ENCODE data around the gene RPL37. TPM values are rescaled to one million over a fixed set of nuclear protein-coding genes. Genes with fewer than 3 reads are reported as not detected.

The RPL37 gene
- total and polyA plus RNA-seq, 8 donors, result 544 to 1,157 (median 813) TPM

GRCh38 chr5:40784027-40784653, 50.9 kb downstream of the RPL37 start:
- intact Hi-C loops (cut with DNase I), result no loop called here
- no peaks in the 10 kb centered on the region for H3K27me3 ChIP-seq
- peak overlapping the region in 1 of 4 donors; percentile 11 for H3K27ac ChIP-seq
- H3K9me3 ChIP-seq, result no peaks in the 10 kb centered on the region
- TF ChIP-seq, protein P1, sequence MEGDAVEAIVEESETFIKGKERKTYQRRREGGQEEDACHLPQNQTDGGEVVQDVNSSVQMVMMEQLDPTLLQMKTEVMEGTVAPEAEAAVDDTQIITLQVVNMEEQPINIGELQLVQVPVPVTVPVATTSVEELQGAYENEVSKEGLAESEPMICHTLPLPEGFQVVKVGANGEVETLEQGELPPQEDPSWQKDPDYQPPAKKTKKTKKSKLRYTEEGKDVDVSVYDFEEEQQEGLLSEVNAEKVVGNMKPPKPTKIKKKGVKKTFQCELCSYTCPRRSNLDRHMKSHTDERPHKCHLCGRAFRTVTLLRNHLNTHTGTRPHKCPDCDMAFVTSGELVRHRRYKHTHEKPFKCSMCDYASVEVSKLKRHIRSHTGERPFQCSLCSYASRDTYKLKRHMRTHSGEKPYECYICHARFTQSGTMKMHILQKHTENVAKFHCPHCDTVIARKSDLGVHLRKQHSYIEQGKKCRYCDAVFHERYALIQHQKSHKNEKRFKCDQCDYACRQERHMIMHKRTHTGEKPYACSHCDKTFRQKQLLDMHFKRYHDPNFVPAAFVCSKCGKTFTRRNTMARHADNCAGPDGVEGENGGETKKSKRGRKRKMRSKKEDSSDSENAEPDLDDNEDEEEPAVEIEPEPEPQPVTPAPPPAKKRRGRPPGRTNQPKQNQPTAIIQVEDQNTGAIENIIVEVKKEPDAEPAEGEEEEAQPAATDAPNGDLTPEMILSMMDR (IDR thresholded peaks at IDR 0.05), result no peak
- DNase-seq, result no peak
- FAIRE-seq, result peak; percentile 87
- H3K36me3 ChIP-seq, result no peaks in the 10 kb centered on the region
- ATAC-seq, result peak; percentile 70 to 91 (median 87)
- 38% methylated on average over 1 of the region's 1 CpG for WGBS, 2 donors
- peaks cover 7 to 37% (median 20%) of the 10 kb centered on the region in 3 donors for H3K4me1 ChIP-seq
- H3K4me3 ChIP-seq, result no peak overlapping the region

DNA sequence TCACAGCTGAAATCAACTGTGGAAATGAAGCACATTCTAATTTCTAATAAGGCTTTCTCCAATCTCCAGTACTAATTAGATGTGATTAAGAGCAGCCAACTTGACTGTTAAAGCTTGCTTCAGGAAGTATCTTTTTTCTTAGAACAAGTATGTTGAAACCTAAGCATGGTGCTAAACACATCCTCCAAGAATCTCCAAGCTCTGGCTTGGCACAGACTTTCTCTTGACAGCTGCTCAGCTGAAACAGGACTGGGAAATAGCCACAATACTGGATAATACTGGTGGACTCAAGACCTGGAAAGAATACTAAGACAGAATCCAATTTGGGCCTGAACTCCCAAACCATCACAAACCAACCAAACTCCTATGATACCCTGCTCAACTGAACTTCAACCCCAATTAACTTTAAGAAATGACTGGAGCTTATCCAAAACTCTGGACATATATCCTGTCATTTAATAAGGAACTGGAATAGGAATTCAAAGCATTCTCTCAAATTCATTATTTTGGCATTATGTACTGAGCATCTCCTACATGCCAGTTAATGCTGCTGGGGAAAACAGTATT, 53.1 kb downstream of the RPL37 start:
- Histone ChIP-seq H3K9me3 (no peaks in the 10 kb centered on the region), H3K4me3 (no peak overlapping the region), H3K27me3 (no peaks in the 10 kb centered on the region), H3K36me3 (no peaks in the 10 kb centered on the region), H3K27ac (no peak overlapping the region), H3K4me1 (peaks cover 6 to 31% (median 20%) of the 10 kb centered on the region in 3 donors)
- TF ChIP-seq, protein P1 (IDR thresholded peaks at IDR 0.05), result no peak
- ATAC-seq (peak in 2 of 4 donors; percentile 48 to 63), DNase-seq (no peak), FAIRE-seq (no peak)
- intact Hi-C loops (cut with DNase I), result no loop called here

GRCh38 chr5:40780858-40781257, 54.2 kb downstream of the RPL37 start:
- Histone ChIP-seq H3K27ac (no peak overlapping the region), H3K4me3 (no peak overlapping the region), H3K9me3 (no peaks in the 10 kb centered on the region), H3K4me1 (peaks cover 6 to 41% (median 20%) of the 10 kb centered on the region in 3 donors), H3K27me3 (no peaks in the 10 kb centered on the region), H3K36me3 (no peaks in the 10 kb centered on the region)
- WGBS, 2 donors, result 93 to 96% methylated on average over 3 of the region's 3 CpGs
- intact Hi-C loops (cut with DNase I), result no loop called here
- DNase-seq (no peak), FAIRE-seq (no peak), ATAC-seq (no peak)
- TF ChIP-seq, protein P1 (IDR thresholded peaks at IDR 0.05), result no peak

DNA sequence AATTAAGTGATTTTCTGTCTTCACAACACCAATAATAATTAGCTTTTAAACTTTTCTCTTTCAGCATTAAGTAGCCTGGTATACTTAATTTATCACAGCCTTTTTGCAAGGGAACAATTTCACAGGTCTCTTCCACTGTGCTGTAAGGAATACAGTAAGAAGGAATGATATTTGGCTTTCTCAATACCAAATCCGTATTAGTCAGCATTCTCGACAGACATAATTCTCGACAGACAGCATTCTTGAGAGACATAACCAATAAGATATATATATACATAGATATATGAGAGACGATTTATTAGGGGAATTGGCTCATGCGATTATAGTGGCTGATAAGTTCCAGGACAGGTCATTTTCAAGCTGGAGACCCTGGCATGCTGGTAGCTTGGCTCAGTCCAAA, 54.8 kb downstream of the RPL37 start:
- no peaks in the 10 kb centered on the region for H3K36me3 ChIP-seq
- intact Hi-C loops (cut with DNase I), result no loop called here
- TF ChIP-seq, protein P1 (IDR thresholded peaks at IDR 0.05), result no peak
- no peak overlapping the region for H3K4me3 ChIP-seq
- no peaks in the 10 kb centered on the region for H3K9me3 ChIP-seq
- DNase-seq (no peak), FAIRE-seq (no peak), ATAC-seq (no peak)
- WGBS, 2 donors, result 83 to 85% methylated on average over 5 of the region's 5 CpGs
- peaks cover 6 to 45% (median 20%) of the 10 kb centered on the region in 3 donors for H3K4me1 ChIP-seq
- H3K27ac ChIP-seq, result no peak overlapping the region
- H3K27me3 ChIP-seq, result no peaks in the 10 kb centered on the region

GRCh38 chr5:40779561-40779960, 55.5 kb downstream of the RPL37 start:
- Histone ChIP-seq H3K4me3 (no peak overlapping the region), H3K27me3 (no peaks in the 10 kb centered on the region), H3K27ac (no peak overlapping the region), H3K4me1 (peaks cover 5 to 44% (median 17%) of the 10 kb centered on the region in 3 donors), H3K9me3 (no peaks in the 10 kb centered on the region), H3K36me3 (no peaks in the 10 kb centered on the region)
- FAIRE-seq (no peak), DNase-seq (no peak), ATAC-seq (no peak)
- TF ChIP-seq, protein P1 (IDR thresholded peaks at IDR 0.05), result no peak
- 87 to 91% methylated on average over 6 of the region's 6 CpGs for WGBS, 2 donors
- intact Hi-C loops (cut with DNase I), result no loop called here

Data from pancreas (tissue), 10 donors.